ENCODE measurements around the gene GLCE. TPM values are rescaled to one million over a fixed set of nuclear protein-coding genes. Genes with fewer than 3 reads are reported as not detected.
A peak's percentile ranks its signal among the peaks of the same experiment; 100 is the strongest.

Gene GLCE
- total and polyA plus RNA-seq, 7 experiments from 2014 or later = 3.0 to 8.8 (median 5.7) TPM

DNA sequence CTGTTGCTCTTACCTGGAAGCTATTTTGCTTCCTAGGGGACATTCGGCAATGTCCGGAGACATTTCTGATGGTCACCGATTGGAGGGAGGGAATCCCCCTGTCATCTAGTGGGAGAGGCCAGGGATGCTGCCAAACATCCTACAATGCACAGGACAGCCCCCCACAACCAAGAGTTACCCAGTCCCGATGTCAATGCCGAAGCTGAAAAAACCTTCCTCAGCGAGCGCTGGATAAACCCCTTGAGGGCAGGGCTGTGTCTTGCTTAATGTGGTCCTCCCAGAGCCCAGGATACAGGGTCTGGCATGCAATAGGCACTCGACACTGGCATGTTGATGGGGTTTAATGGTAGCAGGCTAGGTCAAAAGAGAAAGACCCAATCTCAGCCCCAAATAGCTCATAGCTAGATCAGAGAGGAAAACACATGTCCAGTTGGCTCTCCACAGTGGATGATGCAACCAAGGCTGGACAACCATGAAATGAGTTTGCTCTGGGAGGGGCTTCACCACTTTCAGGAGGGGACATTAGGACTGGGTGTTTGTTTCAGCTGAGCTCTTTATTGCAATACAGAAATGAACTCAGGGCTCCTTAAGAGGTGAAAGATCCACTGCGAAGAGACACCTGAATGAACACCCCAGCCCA, 121.8 kb downstream of the GLCE start:
- POLR2A ChIA-PET = no interaction called here
- DNase-seq (no peak), ATAC-seq (no peak)
- CTCF ChIA-PET = no interaction called here
- H3K27me3 ChIP-seq (ENCODE audit: control insufficient read depth in 2 of 2, insufficient read depth in 2 of 2, low read length in 2 of 2) = no peaks in the 10 kb centered on the region
- no peak overlapping the region for H3K27ac Mint-ChIP-seq
- H3K36me3 Mint-ChIP-seq = no peaks in the 10 kb centered on the region
- H3K9me3 ChIP-seq (ENCODE audit: control insufficient read depth in 2 of 3, low read length in 3 of 3) = no peaks in the 10 kb centered on the region
- H3K4me1 Mint-ChIP-seq = no peaks in the 10 kb centered on the region
- H3K27me3 Mint-ChIP-seq = peaks cover 0 to 3% (median 0%) of the 10 kb centered on the region in 5 donors
- no peak overlapping the region for H3K4me3 ChIP-seq (ENCODE audit: low read length)
- H3K9me3 Mint-ChIP-seq = no peaks in the 10 kb centered on the region
- no peaks in the 10 kb centered on the region for H3K4me1 ChIP-seq (ENCODE audit: control insufficient read depth in 2 of 2, insufficient read depth in 2 of 2, low read length in 2 of 2)
- no peak overlapping the region for H3K4me3 Mint-ChIP-seq
- intact Hi-C loops (cut with micrococcal nuclease) = no loop called here
- no peaks in the 10 kb centered on the region for H3K36me3 ChIP-seq (ENCODE audit: control insufficient read depth in 2 of 3, insufficient read depth in 3 of 3, low read length in 3 of 3)
- H3K27ac ChIP-seq (ENCODE audit: low read depth, low read length) = no peak overlapping the region

DNA sequence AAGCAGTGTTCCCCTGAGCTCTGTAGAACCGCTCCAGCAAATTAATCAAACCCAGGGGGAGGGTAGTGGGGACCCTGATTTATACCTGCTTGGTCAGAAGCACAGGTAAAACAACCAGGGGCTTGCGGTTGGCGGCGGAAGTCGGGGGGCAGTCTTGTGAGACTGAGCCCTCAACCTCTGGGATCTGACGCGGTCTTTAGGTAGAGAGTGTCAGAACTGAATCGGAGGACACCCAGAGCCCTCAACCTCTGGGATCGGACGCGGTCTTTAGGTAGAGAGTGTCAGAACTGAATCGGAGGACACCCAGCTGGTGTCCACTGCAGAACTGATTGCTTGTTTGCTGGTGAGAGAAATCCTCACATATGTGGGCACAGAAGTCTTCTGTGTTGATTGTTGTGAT, 125.4 kb downstream of the GLCE start:
- peak overlapping the region in 1 of 9 donors; percentile 55 for H3K27ac Mint-ChIP-seq
- H3K36me3 Mint-ChIP-seq = no peaks in the 10 kb centered on the region
- ATAC-seq = no peak
- Histone ChIP-seq H3K27me3 (ENCODE audit: control insufficient read depth in 2 of 2, insufficient read depth in 2 of 2, low read length in 2 of 2) (no peaks in the 10 kb centered on the region), H3K4me1 (ENCODE audit: control insufficient read depth in 2 of 2, insufficient read depth in 2 of 2, low read length in 2 of 2) (no peaks in the 10 kb centered on the region), H3K9me3 (ENCODE audit: control insufficient read depth in 2 of 3, low read length in 3 of 3) (no peaks in the 10 kb centered on the region), H3K4me3 (ENCODE audit: low read length) (no peak overlapping the region), H3K36me3 (ENCODE audit: control insufficient read depth in 2 of 3, insufficient read depth in 3 of 3, low read length in 3 of 3) (no peaks in the 10 kb centered on the region), H3K27ac (ENCODE audit: low read depth, low read length) (no peak overlapping the region)
- intact Hi-C loops (cut with micrococcal nuclease) = no loop called here
- no peaks in the 10 kb centered on the region for H3K4me1 Mint-ChIP-seq
- ChIA-PET POLR2A (no interaction called here), CTCF (no interaction called here)
- H3K27me3 Mint-ChIP-seq = peaks cover 0 to 3% (median 0%) of the 10 kb centered on the region in 5 donors
- no peaks in the 10 kb centered on the region for H3K9me3 Mint-ChIP-seq
- DNase-seq = no peak
- no peak overlapping the region for H3K4me3 Mint-ChIP-seq

- POLR2A ChIA-PET = no interaction called here
- Histone ChIP-seq H3K27ac (ENCODE audit: low read depth, low read length) (no peak overlapping the region), H3K4me3 (ENCODE audit: low read length) (no peak overlapping the region), H3K27me3 (ENCODE audit: control insufficient read depth in 2 of 2, insufficient read depth in 2 of 2, low read length in 2 of 2) (no peaks in the 10 kb centered on the region), H3K9me3 (ENCODE audit: control insufficient read depth in 2 of 3, low read length in 3 of 3) (no peaks in the 10 kb centered on the region), H3K4me1 (ENCODE audit: control insufficient read depth in 2 of 2, insufficient read depth in 2 of 2, low read length in 2 of 2) (no peaks in the 10 kb centered on the region), H3K36me3 (ENCODE audit: control insufficient read depth in 2 of 3, insufficient read depth in 3 of 3, low read length in 3 of 3) (no peaks in the 10 kb centered on the region)
- Mint-ChIP-seq H3K4me3 (no peak overlapping the region), H3K9me3 (no peaks in the 10 kb centered on the region), H3K27ac (peak overlapping the region in 1 of 9 donors; percentile 84), H3K27me3 (no peaks in the 10 kb centered on the region), H3K36me3 (no peaks in the 10 kb centered on the region), H3K4me1 (peaks cover 0 to under 1% (median 0%) of the 10 kb centered on the region in 7 donors)
- DNase-seq (no peak), ATAC-seq (no peak)
- intact Hi-C loops (cut with micrococcal nuclease) = no loop called here
- CTCF ChIA-PET = no interaction called here
These were observed 127.6 kb downstream of the GLCE start for GRCh38 chr15:69288011-69288410.

GRCh38 chr15:69288531-69289341, 128.3 kb downstream of the GLCE start:
- H3K4me3 ChIP-seq (ENCODE audit: low read length) = no peak overlapping the region
- H3K9me3 ChIP-seq (ENCODE audit: control insufficient read depth in 2 of 3, low read length in 3 of 3) = no peaks in the 10 kb centered on the region
- H3K4me1 Mint-ChIP-seq = peaks cover 0 to 2% (median 0%) of the 10 kb centered on the region in 7 donors
- H3K27me3 Mint-ChIP-seq = no peaks in the 10 kb centered on the region
- no peak overlapping the region for H3K27ac ChIP-seq (ENCODE audit: low read depth, low read length)
- ChIA-PET CTCF (interaction anchor here (0.7 kb wide), 1 partner anchor 27 kb away, joined by 3 read pairs; no protein-coding TSS in a partner anchor), POLR2A (no interaction called here)
- DNase-seq (no peak), ATAC-seq (no peak)
- no peaks in the 10 kb centered on the region for H3K36me3 Mint-ChIP-seq
- no peak overlapping the region for H3K27ac Mint-ChIP-seq
- H3K4me1 ChIP-seq (ENCODE audit: control insufficient read depth in 2 of 2, insufficient read depth in 2 of 2, low read length in 2 of 2) = no peaks in the 10 kb centered on the region
- H3K9me3 Mint-ChIP-seq = no peaks in the 10 kb centered on the region
- intact Hi-C loops (cut with micrococcal nuclease) = no loop called here
- H3K27me3 ChIP-seq (ENCODE audit: control insufficient read depth in 2 of 2, insufficient read depth in 2 of 2, low read length in 2 of 2) = no peaks in the 10 kb centered on the region
- H3K36me3 ChIP-seq (ENCODE audit: control insufficient read depth in 2 of 3, insufficient read depth in 3 of 3, low read length in 3 of 3) = no peaks in the 10 kb centered on the region
- H3K4me3 Mint-ChIP-seq = no peak overlapping the region

GRCh38 chr15:69289342-69290146, 129.1 kb downstream of the GLCE start:
- Histone ChIP-seq H3K27ac (ENCODE audit: low read depth, low read length) (no peak overlapping the region), H3K4me1 (ENCODE audit: control insufficient read depth in 2 of 2, insufficient read depth in 2 of 2, low read length in 2 of 2) (no peaks in the 10 kb centered on the region), H3K27me3 (ENCODE audit: control insufficient read depth in 2 of 2, insufficient read depth in 2 of 2, low read length in 2 of 2) (no peaks in the 10 kb centered on the region), H3K4me3 (ENCODE audit: low read length) (no peak overlapping the region), H3K36me3 (ENCODE audit: control insufficient read depth in 2 of 3, insufficient read depth in 3 of 3, low read length in 3 of 3) (no peaks in the 10 kb centered on the region), H3K9me3 (ENCODE audit: control insufficient read depth in 2 of 3, low read length in 3 of 3) (no peaks in the 10 kb centered on the region)
- H3K36me3 Mint-ChIP-seq = no peaks in the 10 kb centered on the region
- intact Hi-C loops (cut with micrococcal nuclease) = no loop called here
- H3K27me3 Mint-ChIP-seq = no peaks in the 10 kb centered on the region
- peaks cover 0 to 2% (median 0%) of the 10 kb centered on the region in 7 donors for H3K4me1 Mint-ChIP-seq
- ATAC-seq = no peak
- ChIA-PET CTCF (interaction anchor here (0.7 kb wide), 1 partner anchor 28 kb away, joined by 3 read pairs; no protein-coding TSS in a partner anchor), POLR2A (no interaction called here)
- H3K27ac Mint-ChIP-seq = no peak overlapping the region
- no peaks in the 10 kb centered on the region for H3K9me3 Mint-ChIP-seq
- no peak overlapping the region for H3K4me3 Mint-ChIP-seq
- DNase-seq = no peak

- Histone ChIP-seq H3K36me3 (ENCODE audit: control insufficient read depth in 2 of 3, insufficient read depth in 3 of 3, low read length in 3 of 3) (no peaks in the 10 kb centered on the region), H3K27ac (ENCODE audit: low read depth, low read length) (no peak overlapping the region), H3K4me1 (ENCODE audit: control insufficient read depth in 2 of 2, insufficient read depth in 2 of 2, low read length in 2 of 2) (no peaks in the 10 kb centered on the region), H3K4me3 (ENCODE audit: low read length) (no peak overlapping the region), H3K27me3 (ENCODE audit: control insufficient read depth in 2 of 2, insufficient read depth in 2 of 2, low read length in 2 of 2) (no peaks in the 10 kb centered on the region), H3K9me3 (ENCODE audit: control insufficient read depth in 2 of 3, low read length in 3 of 3) (no peaks in the 10 kb centered on the region)
- H3K27ac Mint-ChIP-seq = no peak overlapping the region
- DNase-seq (no peak), ATAC-seq (no peak)
- peaks cover 2 to 6% (median 5%) of the 10 kb centered on the region in 5 donors for H3K27me3 Mint-ChIP-seq
- ChIA-PET POLR2A (no interaction called here), CTCF (no interaction called here)
- H3K9me3 Mint-ChIP-seq = no peaks in the 10 kb centered on the region
- H3K36me3 Mint-ChIP-seq = no peaks in the 10 kb centered on the region
- intact Hi-C loops (cut with micrococcal nuclease) = no loop called here
- peaks cover 0 to 2% (median 0%) of the 10 kb centered on the region in 7 donors for H3K4me1 Mint-ChIP-seq
- no peak overlapping the region for H3K4me3 Mint-ChIP-seq
These were observed 130.1 kb downstream of the GLCE start for GRCh38 chr15:69290346-69291164.

All from naive thymus-derived CD4-positive, alpha-beta T cell (primary cell).